Stimulated activated CD4-positive, alpha-beta T cell treated with anti-CD3 and anti-CD28 coated beads, Interleukin-2, amount 100 ng/mL, for 48 hours (primary cell): ENCODE results near the gene SPEN.
"Not testable (repeated sequence)": the region's sequence is repeated elsewhere in the genome, so short reads cannot be mapped to it uniquely, and the experiment has no call there.

Experiments used
- DNase-seq, 2 donors: peaks; one replicate each; pipeline ENCODE4 v3.0.0-alpha.2; 2020

The SPEN gene

DNA sequence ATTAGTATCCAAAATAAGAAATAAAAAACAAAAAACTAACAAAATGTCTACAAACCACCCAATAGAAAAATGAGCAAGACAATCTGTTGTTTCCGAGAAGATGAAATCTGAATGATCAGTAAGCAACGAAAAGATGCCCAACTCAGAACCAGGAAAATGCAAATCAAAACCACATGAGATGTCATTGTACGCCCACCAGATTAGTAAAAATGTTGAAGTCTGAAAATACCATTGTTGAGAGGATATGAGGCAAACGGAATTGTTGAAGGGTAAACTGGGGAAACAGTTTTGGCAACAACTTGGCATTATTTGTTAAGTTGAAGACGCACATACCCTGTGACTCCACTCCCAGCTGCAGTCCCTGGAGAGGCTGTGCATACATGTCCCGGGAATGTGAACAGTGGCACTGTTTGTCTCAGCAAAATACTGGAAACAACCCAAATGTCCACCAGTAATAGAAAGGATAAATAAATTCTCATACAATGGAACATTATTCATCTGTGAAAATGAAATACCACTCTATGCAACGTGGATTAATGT is 117.8 kb downstream of the SPEN start:
- no peak for DNase-seq

DNA sequence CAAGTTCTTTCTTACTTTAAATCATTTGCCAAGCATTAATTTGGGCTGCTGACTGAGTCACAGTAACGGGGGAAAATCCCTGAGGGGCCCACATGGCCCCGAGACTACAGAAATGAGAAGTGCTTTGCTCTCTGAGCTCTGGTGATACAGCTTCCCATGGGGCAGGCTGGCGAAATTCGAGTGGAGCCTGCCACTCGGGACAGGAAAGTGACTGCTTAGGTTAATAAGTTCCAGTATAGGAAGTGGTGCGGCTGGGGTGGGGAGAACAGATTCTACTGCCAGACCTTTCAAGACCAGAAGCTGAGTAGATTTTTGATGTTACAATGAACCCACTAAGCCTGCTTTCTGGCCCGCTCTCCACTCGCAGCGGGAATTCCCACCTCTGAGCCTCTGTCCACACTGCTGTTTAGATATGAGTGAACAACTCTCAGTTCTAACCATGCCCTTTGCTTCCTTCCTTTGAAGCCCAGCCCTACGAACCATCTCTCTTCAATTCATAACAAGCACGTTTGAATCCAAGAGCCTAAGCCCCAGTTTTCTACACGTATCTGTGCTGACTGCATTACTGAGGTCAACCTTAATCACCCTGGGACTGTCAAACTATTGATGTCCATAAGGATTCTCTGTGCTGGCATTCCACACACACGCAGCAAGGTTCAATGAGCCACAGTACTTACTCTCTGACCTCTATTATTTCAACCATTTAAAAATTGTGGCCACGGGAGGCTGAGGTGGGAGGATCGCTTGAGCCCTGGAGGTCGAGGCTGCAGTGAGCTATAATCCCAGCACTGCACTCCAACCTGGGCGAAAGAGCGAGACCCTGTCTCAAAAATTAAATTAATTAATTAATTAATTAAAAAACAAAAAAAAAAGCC is 118.8 kb downstream of the SPEN start:
- DNase-seq: peak; percentile 67 to 75

DNA sequence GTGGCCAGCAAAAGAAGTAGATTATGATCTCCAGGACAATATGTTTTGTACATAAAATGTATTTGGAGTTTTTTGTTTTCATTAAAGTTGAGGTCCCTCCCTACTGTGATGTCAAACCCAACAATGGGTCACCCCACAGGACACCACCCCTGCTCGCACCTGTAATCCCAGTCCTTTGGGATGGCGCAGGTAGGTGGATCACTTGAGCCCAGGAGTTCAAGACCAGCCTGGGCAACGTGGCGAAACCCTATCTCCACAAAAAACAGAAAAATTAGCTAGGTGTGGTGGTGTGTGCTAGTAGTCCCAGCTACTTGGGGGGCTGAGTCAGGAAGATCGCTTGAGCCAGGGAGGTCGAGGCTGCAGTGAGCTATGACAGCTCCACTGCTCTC is 119.4 kb downstream of the SPEN start:
- no peak for DNase-seq

GRCh38 chr1:15968172-15968571 is 120.7 kb downstream of the SPEN start:
- DNase-seq: no peak

DNA sequence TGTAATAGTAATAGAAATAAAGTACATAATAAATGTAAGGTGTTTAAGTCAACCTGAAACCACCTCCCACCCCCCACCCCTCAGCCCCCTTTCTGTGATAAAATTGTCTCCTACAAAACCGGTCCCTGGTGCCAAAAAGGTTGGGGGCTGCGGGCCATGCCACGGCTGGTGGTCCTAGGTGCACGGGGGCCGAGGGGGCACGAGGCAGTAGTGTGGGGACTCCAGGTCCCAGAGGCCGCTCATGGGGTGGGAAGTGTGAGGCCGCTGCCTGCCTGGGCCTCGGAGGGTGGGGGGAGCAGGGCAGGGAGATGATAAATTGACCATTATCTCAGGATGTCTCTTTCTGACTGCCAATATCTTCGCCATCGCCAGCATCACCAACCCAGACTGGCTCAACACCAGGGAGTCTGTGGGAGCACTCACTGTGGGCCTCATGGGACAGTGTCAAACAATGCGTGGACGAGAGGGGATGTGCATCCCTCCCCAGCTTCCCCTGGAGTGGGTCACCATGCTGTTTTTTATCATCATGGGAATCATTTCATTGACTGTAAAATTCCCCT is 121.9 kb downstream of the SPEN start:
- no peak for DNase-seq

- DNase-seq: no peak
These were observed 123.4 kb downstream of the SPEN start for GRCh38 chr1:15970911-15971310.

GRCh38 chr1:15972409-15972808 is 124.9 kb downstream of the SPEN start:
- DNase-seq: no peak

DNA sequence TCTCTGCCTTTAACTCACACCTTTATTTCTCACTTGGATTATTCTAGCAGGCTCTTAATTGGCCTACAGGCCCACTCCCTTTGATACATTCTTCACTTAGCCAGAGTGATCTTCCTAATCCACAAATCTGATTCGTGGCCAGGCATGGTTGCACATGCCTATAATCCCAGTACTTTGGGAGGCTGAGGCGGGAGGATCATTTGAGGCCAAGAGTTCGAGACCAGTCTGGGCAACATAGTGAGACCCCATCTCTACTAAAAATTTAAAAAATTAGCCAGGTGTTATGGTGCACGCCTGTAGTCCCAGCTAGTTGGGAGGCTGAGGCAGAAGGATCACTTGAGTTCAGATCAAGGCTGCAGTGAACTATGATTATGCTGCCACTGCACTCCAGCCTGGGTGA is 126.3 kb downstream of the SPEN start:
- DNase-seq: no peak

GRCh38 chr1:15974855-15975254 is 127.3 kb downstream of the SPEN start:
- DNase-seq: no peak

DNA sequence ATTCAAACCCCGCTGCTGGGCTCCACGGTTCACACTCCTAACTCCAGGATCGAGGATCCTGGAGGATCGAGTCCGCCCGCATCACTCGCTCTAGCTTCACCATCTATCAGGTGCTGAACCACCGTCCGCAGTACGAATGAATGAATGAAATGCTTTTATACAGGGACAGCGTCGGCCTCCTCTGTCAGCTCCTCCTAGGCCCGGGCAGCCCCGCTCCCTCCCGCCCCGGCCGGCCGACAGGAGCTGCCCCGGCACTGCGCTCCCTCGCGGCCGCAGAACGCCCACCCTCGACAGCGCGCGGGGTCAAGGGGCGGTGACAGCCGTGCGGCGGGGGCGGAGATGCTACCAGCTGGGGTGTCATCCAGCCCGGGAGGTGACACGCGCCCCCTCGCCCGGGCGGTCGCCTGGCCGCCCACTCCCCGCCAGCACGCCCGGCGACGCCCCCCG is 127.9 kb downstream of the SPEN start:
- DNase-seq: peak; percentile 63 to 64

GRCh38 chr1:15975805-15976680 is 128.5 kb downstream of the SPEN start, which contains the start of gene ZBTB17:
Gene ZBTB17 (minus strand): TSS chr1:15976101. CDS start chr1:15948495, 27,606 bp downstream.
- DNase-seq: peak; percentile 96

DNA sequence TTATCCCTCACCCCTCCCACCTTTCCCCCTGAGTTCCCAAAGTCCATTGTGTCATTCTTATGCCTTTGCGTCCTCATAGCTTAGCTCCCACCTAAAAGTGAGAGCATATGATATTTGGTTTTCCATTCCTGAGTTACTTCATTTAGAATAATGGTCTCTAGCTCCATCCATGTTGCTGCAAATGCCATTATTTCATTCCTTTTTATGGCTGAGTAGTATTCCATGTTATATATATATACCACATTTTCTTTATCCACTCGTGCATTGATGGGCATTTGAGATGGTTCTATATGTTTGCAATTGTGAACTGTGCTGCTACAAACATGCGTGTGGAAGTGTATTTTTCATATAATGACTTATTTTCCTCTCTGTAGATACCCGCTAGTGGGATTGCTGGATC is 130.4 kb downstream of the SPEN start:
- DNase-seq: not testable (repeated sequence)

DNA sequence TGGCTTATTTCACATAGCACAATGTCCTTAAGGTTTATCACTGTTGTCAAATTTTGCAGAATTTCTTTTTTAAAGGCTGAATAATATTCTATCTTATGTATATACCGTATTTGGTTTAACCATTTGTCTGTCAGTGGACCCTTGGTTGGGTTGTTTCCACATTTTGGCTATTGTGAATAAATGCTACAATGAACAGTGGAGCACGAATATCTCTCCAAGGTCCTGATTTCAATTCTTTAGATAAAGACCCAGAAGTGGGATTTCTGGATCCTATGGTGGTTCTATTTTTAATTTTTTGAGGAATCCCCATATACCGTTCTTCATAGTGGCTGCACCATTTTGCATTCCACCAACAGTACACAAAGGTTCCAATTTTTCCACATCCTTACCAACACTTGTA is 134.2 kb downstream of the SPEN start:
- no peak for DNase-seq

- DNase-seq: no peak
These were observed 135.8 kb downstream of the SPEN start for GRCh38 chr1:15983275-15983674.

GRCh38 chr1:15985611-15986297 is 138.2 kb downstream of the SPEN start:
- DNase-seq: no peak

GRCh38 chr1:15988856-15989736 is 141.6 kb downstream of the SPEN start:
- no peak for DNase-seq

- no peak for DNase-seq
These were observed 142.3 kb downstream of the SPEN start for GRCh38 chr1:15989776-15990175.
